Stomach (tissue), 4 donors: ENCODE measurements around the gene GPAT2.
"Not testable (repeated sequence)": the region's sequence is repeated elsewhere in the genome, so short reads cannot be mapped to it uniquely, and the experiment has no call there.

Source experiments
- CTCF ChIP-seq, 7 experiments: fragments of 450-650 bp in 4 of 7; fragments of 200-600 bp in 3 of 7; sonication (generic) in 3 of 7; IDR thresholded peaks; one replicate each; pipeline ENCODE4 v1.5.1; 2016 to 2019; ENCODE audit warnings: antibody characterized with exemption in 7 of 7, control low read depth in 2 of 7, mild to moderate bottlenecking in 1 of 7
- EP300 ChIP-seq: sonication (generic); formaldehyde crosslinking; IDR thresholded peaks from one replicate; pipeline ENCODE4 v1.6.1; 2017; ENCODE audit warnings: antibody characterized with exemption
- POLR2A ChIP-seq, 4 donors: fragments of 450-650 bp; IDR thresholded peaks; one replicate each; pipeline ENCODE4 v1.6.1; 2016; ENCODE audit warnings: antibody characterized with exemption in 4 of 4, control low read depth in 2 of 4, mild to moderate bottlenecking in 1 of 4, moderate library complexity in 1 of 4
- POLR2AphosphoS5 ChIP-seq, 3 donors: sonication (generic); formaldehyde crosslinking; IDR thresholded peaks; one replicate each; pipeline ENCODE4 v1.6.1; 2016; ENCODE audit warnings: antibody characterized with exemption in 3 of 3

- TF ChIP-seq CTCF (IDR thresholded peaks at IDR 0.05); POLR2A (IDR thresholded peaks at IDR 0.05); EP300; POLR2AphosphoS5 (IDR thresholded peaks at IDR 0.05): not testable (repeated sequence)
Measured at GRCh38 chr2:96053385-96053784, 18.7 kb upstream of the GPAT2 start.
